ENCODE results near the gene ITIH4. TPM values are rescaled to one million over a fixed set of nuclear protein-coding genes. Genes with fewer than 3 reads are reported as not detected.
A peak's percentile ranks its signal among the peaks of the same experiment; 100 is the strongest.

ITIH4 gene
- total and polyA plus RNA-seq, 2 of the 13 experiments (the other 11 are each of a cell fraction or from before 2014, with no cell fraction given) = 2.7 to 5.3 TPM

DNA sequence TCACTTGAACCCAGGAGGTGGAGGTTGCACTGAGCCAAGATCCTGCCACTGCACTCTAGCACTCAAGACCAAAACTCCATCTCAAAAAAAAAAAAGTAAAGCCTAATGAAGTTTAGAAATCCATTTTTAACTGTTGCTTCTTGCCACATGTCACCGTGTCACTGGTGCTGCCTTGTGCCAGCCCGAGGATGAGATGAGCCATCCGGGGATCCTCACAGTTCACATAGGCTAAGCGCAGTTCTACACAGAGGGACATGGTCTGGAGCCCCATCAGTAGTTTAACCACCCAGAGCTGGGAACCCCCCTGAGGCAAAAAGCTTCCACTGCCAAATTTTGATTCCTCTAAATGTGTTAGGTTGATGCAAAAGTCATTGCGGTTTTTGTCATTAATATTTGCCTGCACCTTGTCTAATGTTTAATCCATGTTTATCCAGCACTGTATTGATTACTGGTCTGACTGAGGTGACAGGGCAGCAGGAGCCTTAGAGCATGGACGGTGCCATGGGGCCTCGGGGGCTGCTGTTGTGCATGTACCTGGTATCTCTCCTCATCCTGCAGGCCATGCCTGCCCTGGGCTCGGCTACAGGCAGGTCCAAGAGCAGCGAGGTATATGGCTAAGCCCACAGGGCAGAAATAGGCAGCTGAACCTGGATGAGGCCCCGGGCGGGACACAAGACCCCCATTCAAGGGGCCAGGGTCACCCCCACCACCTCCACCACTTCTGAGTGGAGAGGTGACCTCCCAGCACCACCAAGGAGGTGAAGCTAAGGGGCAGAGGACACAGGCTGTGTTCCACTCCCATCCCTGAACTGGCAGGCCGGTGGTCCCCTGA, 53.1 kb downstream of the ITIH4 start, which contains the start of gene ITIH1 (continued):
- TF ChIP-seq ZNF687 (CRISPR knock-in tag; IDR thresholded peaks at IDR 0.05) (peak; percentile 82), GABPB1 (CRISPR knock-in tag; IDR thresholded peaks at IDR 0.05) (no peak), ZNF124 (CRISPR knock-in tag; IDR thresholded peaks at IDR 0.05) (no peak), CERS6 (CRISPR knock-in tag; IDR thresholded peaks at IDR 0.05) (no peak), FOXO1 (CRISPR knock-in tag; IDR thresholded peaks at IDR 0.05) (peak; percentile 25; the same call in 1 of the 2 replicates), PHF20 (CRISPR knock-in tag; IDR thresholded peaks at IDR 0.05) (no peak), DPF2 (CRISPR knock-in tag; IDR thresholded peaks at IDR 0.05; ENCODE audit: borderline replicate concordance, low read depth) (no peak), ZNF230 (CRISPR knock-in tag; IDR thresholded peaks at IDR 0.05) (no peak), BATF2 (CRISPR knock-in tag; IDR thresholded peaks at IDR 0.05) (no peak), GATAD2A (CRISPR knock-in tag; IDR thresholded peaks at IDR 0.05) (peak; percentile 59), SIX1 (CRISPR knock-in tag; IDR thresholded peaks at IDR 0.05; ENCODE audit: borderline replicate concordance) (no peak), ZNF20 (CRISPR knock-in tag; IDR thresholded peaks at IDR 0.05) (no peak), DR1 (CRISPR knock-in tag; IDR thresholded peaks at IDR 0.05) (no peak), MIXL1 (CRISPR knock-in tag; IDR thresholded peaks at IDR 0.05) (0 out of 2 replicates have a peak, but pooled peaks have one; percentile 45), CBX1 (IDR thresholded peaks at IDR 0.05; ENCODE audit: low read depth) (no peak), ZNF557 (CRISPR knock-in tag; IDR thresholded peaks at IDR 0.05) (no peak)
- TF ChIP-seq, protein P1, sequence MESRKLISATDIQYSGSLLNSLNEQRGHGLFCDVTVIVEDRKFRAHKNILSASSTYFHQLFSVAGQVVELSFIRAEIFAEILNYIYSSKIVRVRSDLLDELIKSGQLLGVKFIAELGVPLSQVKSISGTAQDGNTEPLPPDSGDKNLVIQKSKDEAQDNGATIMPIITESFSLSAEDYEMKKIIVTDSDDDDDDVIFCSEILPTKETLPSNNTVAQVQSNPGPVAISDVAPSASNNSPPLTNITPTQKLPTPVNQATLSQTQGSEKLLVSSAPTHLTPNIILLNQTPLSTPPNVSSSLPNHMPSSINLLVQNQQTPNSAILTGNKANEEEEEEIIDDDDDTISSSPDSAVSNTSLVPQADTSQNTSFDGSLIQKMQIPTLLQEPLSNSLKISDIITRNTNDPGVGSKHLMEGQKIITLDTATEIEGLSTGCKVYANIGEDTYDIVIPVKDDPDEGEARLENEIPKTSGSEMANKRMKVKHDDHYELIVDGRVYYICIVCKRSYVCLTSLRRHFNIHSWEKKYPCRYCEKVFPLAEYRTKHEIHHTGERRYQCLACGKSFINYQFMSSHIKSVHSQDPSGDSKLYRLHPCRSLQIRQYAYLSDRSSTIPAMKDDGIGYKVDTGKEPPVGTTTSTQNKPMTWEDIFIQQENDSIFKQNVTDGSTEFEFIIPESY (CRISPR knock-in tag; IDR thresholded peaks at IDR 0.05) = no peak
- TF ChIP-seq, protein P2, sequence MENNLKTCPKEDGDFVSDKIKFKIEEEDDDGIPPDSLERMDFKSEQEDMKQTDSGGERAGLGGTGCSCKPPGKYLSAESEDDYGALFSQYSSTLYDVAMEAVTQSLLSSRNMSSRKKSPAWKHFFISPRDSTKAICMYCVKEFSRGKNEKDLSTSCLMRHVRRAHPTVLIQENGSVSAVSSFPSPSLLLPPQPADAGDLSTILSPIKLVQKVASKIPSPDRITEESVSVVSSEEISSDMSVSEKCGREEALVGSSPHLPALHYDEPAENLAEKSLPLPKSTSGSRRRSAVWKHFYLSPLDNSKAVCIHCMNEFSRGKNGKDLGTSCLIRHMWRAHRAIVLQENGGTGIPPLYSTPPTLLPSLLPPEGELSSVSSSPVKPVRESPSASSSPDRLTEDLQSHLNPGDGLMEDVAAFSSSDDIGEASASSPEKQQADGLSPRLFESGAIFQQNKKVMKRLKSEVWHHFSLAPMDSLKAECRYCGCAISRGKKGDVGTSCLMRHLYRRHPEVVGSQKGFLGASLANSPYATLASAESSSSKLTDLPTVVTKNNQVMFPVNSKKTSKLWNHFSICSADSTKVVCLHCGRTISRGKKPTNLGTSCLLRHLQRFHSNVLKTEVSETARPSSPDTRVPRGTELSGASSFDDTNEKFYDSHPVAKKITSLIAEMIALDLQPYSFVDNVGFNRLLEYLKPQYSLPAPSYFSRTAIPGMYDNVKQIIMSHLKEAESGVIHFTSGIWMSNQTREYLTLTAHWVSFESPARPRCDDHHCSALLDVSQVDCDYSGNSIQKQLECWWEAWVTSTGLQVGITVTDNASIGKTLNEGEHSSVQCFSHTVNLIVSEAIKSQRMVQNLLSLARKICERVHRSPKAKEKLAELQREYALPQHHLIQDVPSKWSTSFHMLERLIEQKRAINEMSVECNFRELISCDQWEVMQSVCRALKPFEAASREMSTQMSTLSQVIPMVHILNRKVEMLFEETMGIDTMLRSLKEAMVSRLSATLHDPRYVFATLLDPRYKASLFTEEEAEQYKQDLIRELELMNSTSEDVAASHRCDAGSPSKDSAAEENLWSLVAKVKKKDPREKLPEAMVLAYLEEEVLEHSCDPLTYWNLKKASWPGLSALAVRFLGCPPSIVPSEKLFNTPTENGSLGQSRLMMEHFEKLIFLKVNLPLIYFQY (CRISPR knock-in tag; IDR thresholded peaks at IDR 0.05; ENCODE audit: borderline replicate concordance) = no peak

Data from HepG2 (cell line).